Measurements from ENCODE around the gene TCF4. TPM values are rescaled to one million over a fixed set of nuclear protein-coding genes. Genes with fewer than 3 reads are reported as not detected.

Gene TCF4
- total RNA-seq, 1 donor from 2014 or later = 48.1 TPM

- DNase-seq (ENCODE audit: low read depth) = peak; percentile 26
These were observed 2.0 kb downstream of the TCF4 start for GRCh38 chr18:55585920-55586561.

GRCh38 chr18:55585065-55585919, 2.7 kb downstream of the TCF4 start:
- no peak for DNase-seq (ENCODE audit: low read depth)

GRCh38 chr18:55584201-55584600, 3.8 kb downstream of the TCF4 start:
- DNase-seq (ENCODE audit: low read depth) = no peak

GRCh38 chr18:55582325-55582724, 5.7 kb downstream of the TCF4 start:
- no peak for DNase-seq (ENCODE audit: low read depth)

GRCh38 chr18:55579501-55580270, 8.3 kb downstream of the TCF4 start:
- DNase-seq (ENCODE audit: low read depth) = no peak

GRCh38 chr18:55577812-55578539, 10.0 kb downstream of the TCF4 start:
- peak; percentile 52 for DNase-seq (ENCODE audit: low read depth)

- no peak for DNase-seq (ENCODE audit: low read depth)
These were observed 12.0 kb downstream of the TCF4 start for GRCh38 chr18:55576001-55576400.

GRCh38 chr18:55575066-55575465, 12.9 kb downstream of the TCF4 start:
- DNase-seq (ENCODE audit: low read depth) = no peak

GRCh38 chr18:55573386-55573785, 14.6 kb downstream of the TCF4 start:
- DNase-seq (ENCODE audit: low read depth) = no peak

GRCh38 chr18:55570966-55571365, 17.0 kb downstream of the TCF4 start:
- DNase-seq (ENCODE audit: low read depth) = no peak

- no peak for DNase-seq (ENCODE audit: low read depth)
These were observed 21.5 kb downstream of the TCF4 start for GRCh38 chr18:55566456-55566935.

- DNase-seq (ENCODE audit: low read depth) = peak; percentile 75
These were observed 28.3 kb downstream of the TCF4 start for GRCh38 chr18:55559739-55560138.

- DNase-seq (ENCODE audit: low read depth) = no peak
These were observed 30.8 kb downstream of the TCF4 start for GRCh38 chr18:55557211-55557610.

- no peak for DNase-seq (ENCODE audit: low read depth)
These were observed 32.5 kb downstream of the TCF4 start for GRCh38 chr18:55555395-55556027.

GRCh38 chr18:55552526-55553189, 35.3 kb downstream of the TCF4 start:
- peak; percentile 47 for DNase-seq (ENCODE audit: low read depth)

- peak; percentile 5 for DNase-seq (ENCODE audit: low read depth)
These were observed 36.8 kb downstream of the TCF4 start for GRCh38 chr18:55551227-55551626.

GRCh38 chr18:55550471-55550870, 37.5 kb downstream of the TCF4 start:
- no peak for DNase-seq (ENCODE audit: low read depth)

GRCh38 chr18:55549474-55550104, 38.4 kb downstream of the TCF4 start:
- no peak for DNase-seq (ENCODE audit: low read depth)

- DNase-seq (ENCODE audit: low read depth) = no peak
These were observed 40.3 kb downstream of the TCF4 start for GRCh38 chr18:55547705-55548056.
